ENCODE data around the gene CLCN6.

The CLCN6 gene

GRCh38 chr1:11764519-11764918 is 41.5 kb upstream of the CLCN6 start:
- TF ChIP-seq ZFX (IDR thresholded peaks at IDR 0.05; ENCODE audit: borderline replicate concordance) (no peak), CTCF (IDR thresholded peaks at IDR 0.05) (no peak)
- no peak overlapping the region for H3K27ac ChIP-seq

- H3K27ac ChIP-seq, result no peak overlapping the region
- TF ChIP-seq CTCF (IDR thresholded peaks at IDR 0.05) (no peak), ZFX (IDR thresholded peaks at IDR 0.05; ENCODE audit: borderline replicate concordance) (no peak)
Observed at GRCh38 chr1:11765661-11766428, 40.1 kb upstream of the CLCN6 start.

- no peak overlapping the region for H3K27ac ChIP-seq
- TF ChIP-seq ZFX (IDR thresholded peaks at IDR 0.05; ENCODE audit: borderline replicate concordance), result no peak
Observed at GRCh38 chr1:11766429-11766776, 39.6 kb upstream of the CLCN6 start.

GRCh38 chr1:11767922-11768704 is 37.9 kb upstream of the CLCN6 start:
- TF ChIP-seq CTCF (IDR thresholded peaks at IDR 0.05) (no peak), ZFX (IDR thresholded peaks at IDR 0.05; ENCODE audit: borderline replicate concordance) (no peak)
- no peak overlapping the region for H3K27ac ChIP-seq

- no peak overlapping the region for H3K27ac ChIP-seq
- TF ChIP-seq CTCF (IDR thresholded peaks at IDR 0.05) (no peak), ZFX (IDR thresholded peaks at IDR 0.05; ENCODE audit: borderline replicate concordance) (no peak)
Observed at GRCh38 chr1:11768821-11769220, 37.2 kb upstream of the CLCN6 start.

GRCh38 chr1:11769274-11769673 is 36.7 kb upstream of the CLCN6 start:
- no peak overlapping the region for H3K27ac ChIP-seq
- TF ChIP-seq ZFX (IDR thresholded peaks at IDR 0.05; ENCODE audit: borderline replicate concordance) (no peak), CTCF (IDR thresholded peaks at IDR 0.05) (no peak)

- no peak overlapping the region for H3K27ac ChIP-seq
- TF ChIP-seq ZFX (IDR thresholded peaks at IDR 0.05; ENCODE audit: borderline replicate concordance) (no peak), CTCF (IDR thresholded peaks at IDR 0.05) (no peak)
Observed at GRCh38 chr1:11770011-11770410, 36.0 kb upstream of the CLCN6 start.

Data from 22Rv1 (cell line).